CMK (cell line): ENCODE data around the gene ZGPAT.

ENCODE experiments used
- DNase-seq: peaks from one replicate; pipeline ENCODE4 v3.0.0-alpha.2; 2010; ENCODE audit warnings: low read depth

Gene ZGPAT

GRCh38 chr20:63744574-63745423 lies 37.0 kb downstream of the ZGPAT start:
- DNase-seq = no peak

- no peak for DNase-seq
Measured at GRCh38 chr20:63745424-63745805, 37.6 kb downstream of the ZGPAT start.

DNA sequence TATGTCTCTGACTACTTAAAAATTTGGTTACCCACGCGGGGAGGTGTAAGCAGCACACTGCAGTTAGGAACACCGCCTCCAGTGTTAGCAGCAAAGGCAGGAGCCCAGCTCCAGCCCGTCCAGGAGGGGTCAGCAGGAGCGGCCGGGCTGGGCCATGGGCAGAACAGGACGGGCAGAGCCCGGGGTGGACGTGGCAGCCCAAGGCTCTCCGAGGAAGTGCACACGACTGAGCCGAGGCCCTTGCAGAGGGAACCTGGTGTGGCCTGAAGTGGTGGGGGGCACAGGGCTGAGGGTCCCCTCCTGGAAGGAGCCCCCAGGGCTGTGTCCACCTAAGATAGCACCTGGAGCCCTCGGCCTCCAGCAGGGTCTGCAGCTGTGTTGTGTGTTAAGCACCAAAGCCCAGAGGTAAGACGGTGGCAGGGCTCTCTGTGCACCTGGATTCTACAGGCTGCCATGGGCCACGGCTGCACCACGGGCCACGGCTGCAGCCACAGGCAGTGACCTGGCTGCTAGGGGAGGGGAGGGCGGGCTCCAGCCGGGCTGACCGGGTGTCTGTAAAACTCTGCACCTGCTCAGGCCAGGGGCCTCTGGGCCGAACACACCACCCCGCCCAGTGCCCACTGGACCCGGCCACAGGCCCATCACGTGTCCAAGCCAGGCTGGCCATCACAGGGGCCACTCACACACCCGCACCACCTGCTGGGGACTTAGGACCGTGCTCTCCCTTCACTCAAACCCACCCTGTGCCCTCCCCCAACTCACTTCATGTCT lies 38.3 kb downstream of the ZGPAT start:
- no peak for DNase-seq

DNA sequence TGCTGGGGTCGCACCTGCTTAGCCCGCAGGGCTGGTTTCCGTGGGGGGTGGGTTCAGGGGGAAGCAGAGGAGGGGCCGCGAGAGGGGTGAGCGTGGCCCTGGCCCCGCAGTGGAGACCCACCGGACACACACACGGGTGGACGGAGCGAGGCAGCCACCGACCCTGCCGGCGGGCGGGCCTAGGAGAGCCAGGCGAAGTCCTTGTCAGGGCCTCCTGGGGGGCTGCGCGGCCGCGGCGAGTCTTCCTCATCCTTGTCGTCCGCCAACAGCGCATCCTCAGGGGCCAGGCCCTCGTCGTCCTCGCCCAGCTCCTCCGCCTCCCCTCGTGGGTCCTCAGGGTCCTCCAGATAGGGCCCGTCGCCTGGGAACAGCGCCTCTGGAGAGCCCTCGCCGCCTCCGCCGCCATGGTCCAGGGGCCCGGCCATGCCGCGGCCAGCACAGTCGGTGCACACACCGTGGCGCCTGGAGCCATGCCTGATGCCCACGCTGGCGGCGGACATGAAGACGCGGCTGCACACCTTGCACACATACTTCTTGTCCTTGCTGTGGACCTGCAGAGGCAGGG lies 39.0 kb downstream of the ZGPAT start:
- no peak for DNase-seq

- no peak for DNase-seq
Measured at GRCh38 chr20:63747622-63748069, 39.8 kb downstream of the ZGPAT start.

GRCh38 chr20:63748070-63748933 lies 40.5 kb downstream of the ZGPAT start:
- no peak for DNase-seq

DNA sequence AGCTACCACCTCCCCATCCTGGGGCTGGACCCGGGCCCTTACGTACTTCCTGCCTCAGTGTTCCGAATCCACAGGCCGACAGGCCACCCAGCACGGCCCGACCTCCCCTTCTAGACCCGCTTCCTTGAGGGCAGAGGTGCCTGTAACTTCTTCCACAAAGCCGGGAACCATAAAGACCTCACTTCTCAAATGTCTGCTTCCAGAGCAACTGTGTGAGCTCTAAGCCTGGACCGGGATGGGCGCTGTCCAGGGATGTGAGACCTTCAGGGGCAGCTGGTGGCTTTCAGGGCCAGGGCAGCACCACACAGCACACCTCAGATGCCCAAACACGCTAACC lies 41.1 kb downstream of the ZGPAT start:
- no peak for DNase-seq

- no peak for DNase-seq
Measured at GRCh38 chr20:63749597-63750508, 42.0 kb downstream of the ZGPAT start.

DNA sequence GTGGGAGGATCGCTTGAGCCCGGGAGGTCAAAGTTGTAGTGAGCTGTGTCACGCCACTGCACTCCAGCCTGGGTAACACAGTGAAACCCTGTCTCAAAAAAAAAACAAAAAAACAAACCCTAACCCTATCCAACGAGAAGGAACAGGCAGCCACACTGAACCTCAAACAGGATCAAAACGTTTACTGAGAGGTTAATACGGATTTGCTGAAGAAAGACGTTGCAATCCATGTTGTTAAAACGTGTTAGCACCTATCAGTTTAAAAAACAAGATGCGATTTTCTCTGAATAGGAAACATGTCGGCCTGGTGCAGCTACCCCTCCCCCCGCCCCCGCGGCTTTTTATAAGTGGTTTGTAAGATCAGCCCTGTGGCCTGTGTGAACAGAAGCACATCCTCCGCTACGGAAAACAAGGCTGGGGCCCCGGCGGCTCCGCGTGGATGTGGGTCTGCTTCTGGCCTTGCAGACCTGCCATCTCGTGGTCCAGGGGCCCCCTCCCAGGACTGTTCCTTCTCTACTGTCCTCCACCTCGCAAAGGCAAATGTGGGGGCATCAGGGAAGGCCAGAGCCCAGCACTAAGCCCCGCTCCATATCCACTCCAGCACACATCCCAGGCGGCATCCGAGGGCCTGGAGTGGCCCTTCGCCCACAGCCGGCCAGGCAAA lies 43.1 kb downstream of the ZGPAT start:
- DNase-seq = no peak

- DNase-seq = no peak
Measured at GRCh38 chr20:63751471-63752271, 43.8 kb downstream of the ZGPAT start.

- DNase-seq = no peak
Measured at GRCh38 chr20:63752411-63753101, 44.7 kb downstream of the ZGPAT start.

DNA sequence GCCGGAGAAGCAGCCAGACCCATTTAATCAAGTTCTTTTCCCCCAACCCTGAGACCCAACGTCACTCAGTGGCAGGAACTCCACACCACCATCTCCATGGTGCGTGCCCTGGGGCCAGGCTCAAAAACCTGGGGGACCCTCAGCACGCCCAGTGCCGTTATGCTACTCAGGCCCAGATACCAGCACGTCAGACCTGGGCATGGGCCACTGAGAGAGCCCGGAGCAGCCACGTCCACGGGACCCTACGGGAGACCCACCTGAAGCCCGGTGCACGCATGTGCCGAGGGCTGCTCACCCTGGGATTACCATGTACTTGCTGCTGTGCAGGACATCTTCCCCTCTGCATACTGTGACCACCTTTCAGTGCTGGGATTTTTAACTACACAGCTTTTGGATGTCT lies 45.5 kb downstream of the ZGPAT start:
- no peak for DNase-seq

GRCh38 chr20:63754008-63754407 lies 46.2 kb downstream of the ZGPAT start:
- DNase-seq = no peak

- DNase-seq = no peak
Measured at GRCh38 chr20:63755933-63756647, 48.3 kb downstream of the ZGPAT start.

GRCh38 chr20:63756648-63756991 lies 48.8 kb downstream of the ZGPAT start:
- DNase-seq = no peak

DNA sequence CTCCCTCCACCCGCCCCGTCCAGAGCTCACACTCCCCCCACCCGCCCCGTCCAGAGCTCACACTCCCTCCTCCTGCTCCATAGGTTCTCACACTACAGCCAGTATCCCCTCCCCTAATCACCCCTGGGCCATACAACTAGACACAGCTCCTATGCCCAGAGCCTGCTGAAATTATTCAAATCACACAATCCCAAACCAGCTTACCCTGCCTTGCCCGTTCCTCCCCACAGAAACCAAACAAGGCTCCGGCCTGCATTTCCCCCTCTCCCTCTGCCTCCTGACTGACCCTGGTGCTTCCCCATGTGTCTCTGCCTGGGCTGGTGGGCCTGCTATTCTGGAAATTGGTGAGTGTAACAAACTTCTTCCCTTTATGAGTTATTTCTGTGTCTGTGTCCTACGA lies 50.3 kb downstream of the ZGPAT start:
- no peak for DNase-seq

DNA sequence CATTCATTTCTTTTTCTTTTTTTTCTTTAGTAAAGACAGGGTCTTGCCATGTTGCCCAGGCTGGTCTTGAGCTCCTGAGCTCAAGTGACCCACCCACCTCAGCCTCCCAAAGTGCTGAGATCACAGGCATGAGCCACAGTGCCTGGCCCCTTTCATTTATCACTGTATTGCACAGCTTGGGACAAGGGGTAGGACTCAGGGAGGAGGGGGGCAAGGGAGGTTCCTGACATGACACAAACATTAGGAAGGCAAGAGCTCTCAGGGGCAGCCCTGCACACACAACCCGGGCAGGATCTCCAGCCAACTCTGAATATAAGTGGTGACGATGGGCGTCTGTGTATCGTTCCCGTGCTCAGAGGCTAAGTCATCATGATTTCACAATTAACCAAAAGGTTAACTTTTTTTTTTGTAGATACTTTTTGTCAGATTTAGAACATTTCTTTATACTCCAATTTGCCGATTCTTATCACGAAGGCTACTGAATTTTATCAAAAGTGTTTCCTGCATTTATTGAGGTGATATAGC lies 51.6 kb downstream of the ZGPAT start:
- no peak for DNase-seq
